Measurements from ENCODE around the gene GARIN5B.

The GARIN5B gene

DNA sequence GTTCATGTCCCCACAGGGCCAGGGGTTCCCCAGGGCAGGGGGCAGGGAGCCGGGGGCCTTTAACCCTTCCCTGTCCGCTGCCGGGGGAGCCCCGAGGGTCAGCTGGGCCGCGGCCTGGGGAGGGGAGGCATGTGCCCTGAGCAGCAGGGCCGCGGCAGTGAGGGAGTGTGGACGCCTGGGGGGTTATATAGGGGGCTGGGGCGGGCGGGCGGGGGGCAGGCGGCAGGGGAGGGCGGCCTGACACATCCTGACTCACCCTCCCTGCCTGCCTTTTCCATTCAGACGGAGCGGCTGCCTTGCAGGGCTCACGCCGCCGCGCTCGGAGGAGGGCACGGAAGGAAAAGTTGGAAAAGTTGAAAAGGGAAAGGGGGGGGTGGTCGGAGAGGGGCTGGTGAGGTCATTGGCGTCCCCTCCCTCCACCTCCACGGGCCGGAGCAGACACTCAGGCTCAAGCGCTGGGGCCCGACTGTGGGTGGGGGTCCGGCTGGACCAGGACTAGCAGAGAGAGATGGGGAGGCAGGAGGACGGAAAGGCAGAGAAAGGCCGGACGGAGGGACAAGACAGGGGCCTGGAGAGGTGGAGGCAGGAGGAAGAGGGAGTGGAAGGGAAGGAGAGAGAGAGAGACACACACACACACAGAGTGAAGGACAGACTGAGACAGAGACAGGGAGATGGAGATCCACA, 7.4 kb upstream of the GARIN5B start, which contains the start of gene IL11:
Gene IL11 (minus strand): TSS at position 159 of the 684 bp plus-strand sequence. CDS start 153 bp downstream, at position 6.
- peak in 1 of 2 experiments; percentile 14 for DNase-seq (ENCODE audit: low read depth in 2 of 2)

DNA sequence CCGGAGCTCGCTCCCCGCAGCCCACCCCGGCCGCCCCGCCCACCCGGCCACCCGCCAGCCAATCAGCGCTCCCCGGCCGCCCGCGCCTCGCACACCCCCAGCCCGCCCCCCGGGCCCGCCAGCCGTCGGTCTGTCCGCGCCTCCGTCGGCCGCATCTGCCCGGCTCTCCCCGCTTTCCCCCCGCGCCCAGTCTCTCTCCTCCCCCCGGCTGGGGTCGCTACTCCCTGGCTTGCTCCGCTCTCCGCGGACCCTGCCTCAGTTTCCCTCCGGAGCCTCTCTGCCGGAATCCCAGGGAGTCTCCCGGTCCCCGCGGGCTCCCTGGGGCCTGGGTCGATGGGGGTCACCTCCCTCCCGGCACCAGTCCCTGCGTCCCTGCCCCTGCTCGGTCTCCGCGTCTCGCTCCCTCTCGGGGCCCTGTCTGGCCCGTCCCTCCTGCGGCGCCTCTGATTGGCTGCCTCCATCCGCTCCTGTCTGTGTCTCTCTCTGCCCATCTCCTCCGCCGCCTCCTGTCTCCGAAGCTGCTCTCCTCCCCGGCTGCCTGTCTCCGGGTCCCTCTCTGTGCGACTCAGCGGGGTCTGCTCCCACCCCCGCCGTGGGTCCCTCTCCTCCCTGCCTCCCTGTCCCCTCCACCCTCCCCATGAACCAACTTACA, 6.7 kb upstream of the GARIN5B start:
- peak; percentile 31 to 42 for DNase-seq (ENCODE audit: low read depth in 2 of 2)

DNA sequence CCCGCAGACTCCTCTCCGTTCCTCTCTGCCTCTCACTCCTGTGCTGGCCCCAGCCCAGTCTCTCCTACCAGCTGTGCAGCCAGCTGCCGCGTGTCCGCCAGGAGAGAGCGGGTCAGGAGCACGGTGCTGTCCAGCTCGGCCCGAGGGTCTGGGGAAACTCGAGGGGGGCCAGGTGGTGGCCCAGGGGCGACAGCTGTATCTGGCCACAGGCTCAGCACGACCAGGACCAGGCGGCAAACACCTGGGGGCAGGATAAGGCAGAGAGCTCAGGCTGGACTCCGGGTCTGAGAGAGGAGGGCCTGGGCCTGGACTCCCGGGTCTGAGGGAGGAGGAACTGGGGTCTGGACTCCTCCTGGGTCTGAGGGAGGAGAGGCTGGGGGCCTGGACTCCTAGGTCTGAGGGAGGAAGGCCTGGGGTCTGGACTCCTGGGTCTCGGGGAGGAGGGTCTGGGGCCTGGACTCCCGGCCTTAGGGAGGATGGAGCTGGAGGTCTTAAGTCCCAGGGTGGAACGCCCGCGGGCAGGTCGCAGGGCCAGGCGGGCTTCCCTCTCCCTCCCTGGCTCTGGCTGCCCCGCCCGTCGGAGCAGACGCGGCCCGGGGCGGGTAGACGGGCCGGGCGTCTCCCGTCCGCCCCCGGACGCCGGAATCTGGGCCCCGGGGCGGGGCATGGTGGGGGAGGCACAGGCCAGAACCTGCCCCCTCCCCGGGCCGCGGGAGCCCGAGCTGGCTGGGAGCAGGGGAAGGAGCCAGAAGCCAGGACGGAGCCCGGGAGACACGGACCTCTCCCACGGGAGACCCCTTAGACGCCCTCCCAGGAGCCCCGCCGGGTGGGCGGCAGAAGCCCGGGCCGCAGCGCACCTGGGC, 5.9 kb upstream of the GARIN5B start:
- peak in 1 of 2 experiments; percentile 31 for DNase-seq (ENCODE audit: low read depth in 2 of 2)

DNA sequence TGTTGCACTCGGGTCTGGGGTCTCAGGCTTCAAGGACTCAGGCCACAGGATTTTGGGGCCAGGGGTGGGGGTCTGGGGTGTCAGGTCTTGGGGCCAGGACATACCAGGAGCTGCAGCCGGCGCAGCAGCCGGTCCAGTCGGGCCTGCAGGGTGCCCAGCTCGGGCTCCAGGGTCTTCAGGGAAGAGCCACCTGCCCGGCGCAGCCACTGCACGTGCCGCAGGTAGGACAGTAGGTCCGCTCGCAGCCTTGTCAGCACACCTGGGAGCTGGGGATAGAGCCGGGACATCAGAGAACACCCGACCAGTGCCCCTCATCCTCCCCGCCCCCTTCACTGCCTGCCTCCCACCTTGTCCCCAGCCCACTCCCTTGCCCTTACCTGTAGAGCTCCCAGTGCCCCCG, 5.0 kb upstream of the GARIN5B start:
- no peak for DNase-seq (ENCODE audit: low read depth in 2 of 2)

DNA sequence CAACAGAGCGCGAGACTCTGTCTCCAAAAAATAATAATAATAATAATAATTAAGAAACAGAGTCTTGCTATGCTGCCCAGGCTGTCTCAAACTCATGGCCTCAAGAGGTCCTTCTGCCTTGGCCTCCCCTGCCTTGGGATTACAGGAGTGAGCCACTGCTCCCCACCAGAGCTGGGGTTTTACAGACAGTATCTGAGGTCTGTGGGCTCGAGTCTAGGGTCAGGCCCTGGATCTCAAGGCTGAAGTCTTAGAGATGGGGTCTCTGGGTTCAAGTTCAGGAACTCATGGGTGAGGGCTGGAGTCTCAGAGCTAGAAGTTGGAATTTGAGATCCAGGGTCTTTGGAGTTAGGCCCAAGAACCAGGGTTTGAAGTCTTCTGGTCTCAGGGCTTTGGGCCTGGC, 3.7 kb upstream of the GARIN5B start:
- DNase-seq (ENCODE audit: low read depth in 2 of 2), result no peak

DNA sequence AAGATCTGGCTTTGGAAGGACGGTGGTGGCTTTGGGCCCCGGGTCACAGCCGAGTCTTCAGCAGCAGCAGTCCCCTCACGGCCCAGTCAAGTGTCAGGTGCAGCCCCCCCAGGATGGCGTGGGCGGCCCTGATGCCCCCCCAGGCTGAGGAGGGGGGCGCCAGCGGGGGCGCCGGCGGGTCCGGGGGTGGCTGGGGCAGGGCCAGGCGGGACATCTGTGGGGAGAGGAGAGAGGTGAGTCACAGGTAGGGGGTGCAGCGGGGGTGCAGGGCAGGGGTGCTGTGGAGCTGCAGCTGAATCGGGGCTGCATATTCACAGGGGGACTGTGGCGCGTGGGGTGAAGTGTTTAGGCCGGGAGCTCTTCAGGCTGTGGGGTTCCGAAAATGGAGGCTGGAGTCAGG, 2.9 kb upstream of the GARIN5B start:
- no peak for DNase-seq (ENCODE audit: low read depth in 2 of 2)

DNA sequence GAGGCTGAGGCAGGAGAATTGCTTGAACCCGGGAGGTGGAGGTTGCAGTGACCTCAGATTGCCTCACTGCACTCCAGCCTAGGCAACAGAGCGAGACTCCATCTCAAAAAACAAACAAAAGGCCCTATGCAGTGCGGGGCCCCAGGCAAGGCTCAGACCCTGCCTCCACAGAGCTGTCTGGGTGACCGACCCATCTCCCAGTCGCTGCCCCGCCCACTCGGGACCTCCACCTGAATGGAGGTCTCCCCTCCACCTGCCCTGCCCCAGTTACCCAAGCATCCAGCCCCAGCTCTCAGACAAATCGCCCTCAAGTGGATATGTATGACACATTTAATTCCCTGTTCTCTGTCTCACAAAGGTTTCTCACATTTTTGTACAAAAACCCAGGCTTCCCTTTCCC, 2.2 kb upstream of the GARIN5B start:
- no peak for DNase-seq (ENCODE audit: low read depth in 2 of 2)

DNA sequence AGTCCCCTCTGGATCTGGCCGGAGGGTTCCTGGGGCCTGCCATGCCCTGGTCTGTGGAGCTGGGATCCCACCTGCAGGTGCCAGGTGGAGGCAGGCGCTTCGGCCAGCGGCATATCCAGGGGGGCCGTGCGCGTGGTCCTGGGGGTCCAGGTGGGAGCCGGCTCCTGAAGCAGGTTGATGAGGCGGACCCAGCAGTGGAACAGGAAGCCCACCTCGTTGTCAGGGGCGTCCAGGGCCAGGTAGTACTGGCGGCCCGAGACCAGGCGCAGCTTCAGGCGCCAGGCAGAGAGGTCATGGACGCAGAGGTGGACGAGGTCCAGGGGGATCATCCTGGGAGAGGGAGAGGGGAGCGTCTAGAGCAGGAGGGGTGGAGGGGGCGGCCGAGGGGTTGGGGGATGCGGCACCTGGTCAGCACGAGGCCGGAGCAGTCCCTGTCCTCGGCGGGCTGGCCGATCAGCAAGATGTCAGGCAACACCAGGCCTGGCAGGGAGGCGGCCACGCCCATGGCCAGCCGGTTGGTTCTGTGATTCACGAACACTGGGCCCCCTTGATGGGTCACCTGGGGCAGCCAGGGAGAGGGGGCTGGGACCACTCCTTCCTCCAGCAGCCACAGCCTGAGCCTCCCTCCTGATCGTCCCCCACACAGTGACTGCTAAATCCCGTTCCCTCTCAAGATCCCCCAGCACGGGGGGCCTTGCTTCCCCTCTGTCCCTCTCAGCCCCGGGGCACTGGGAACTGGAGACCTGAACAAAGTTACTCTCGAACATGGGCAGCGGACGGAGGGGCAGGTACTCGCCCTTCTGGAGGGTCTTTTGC, 678 bp downstream of the GARIN5B start:
- DNase-seq (ENCODE audit: low read depth in 2 of 2), result no peak

DNA sequence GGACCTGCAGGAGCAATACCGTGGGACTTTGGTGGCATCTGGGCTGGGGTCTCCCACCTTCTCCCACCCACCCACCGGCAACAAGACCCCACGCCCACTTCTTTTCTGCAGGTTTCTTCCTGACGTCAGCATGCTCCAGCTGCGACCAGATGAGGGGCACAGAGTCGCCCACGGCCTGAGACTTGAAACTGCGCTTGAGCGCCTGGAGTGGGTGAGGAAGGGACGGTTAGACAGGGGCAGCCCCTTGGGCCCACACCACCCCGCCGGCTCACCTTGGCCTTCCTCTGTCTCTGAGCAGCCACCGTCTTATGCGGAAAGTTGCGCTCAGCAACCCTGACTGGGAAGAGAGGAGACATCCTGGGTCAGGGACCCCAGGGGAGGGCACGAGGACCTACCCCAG, 2.2 kb downstream of the GARIN5B start:
- no peak for DNase-seq (ENCODE audit: low read depth in 2 of 2)

DNA sequence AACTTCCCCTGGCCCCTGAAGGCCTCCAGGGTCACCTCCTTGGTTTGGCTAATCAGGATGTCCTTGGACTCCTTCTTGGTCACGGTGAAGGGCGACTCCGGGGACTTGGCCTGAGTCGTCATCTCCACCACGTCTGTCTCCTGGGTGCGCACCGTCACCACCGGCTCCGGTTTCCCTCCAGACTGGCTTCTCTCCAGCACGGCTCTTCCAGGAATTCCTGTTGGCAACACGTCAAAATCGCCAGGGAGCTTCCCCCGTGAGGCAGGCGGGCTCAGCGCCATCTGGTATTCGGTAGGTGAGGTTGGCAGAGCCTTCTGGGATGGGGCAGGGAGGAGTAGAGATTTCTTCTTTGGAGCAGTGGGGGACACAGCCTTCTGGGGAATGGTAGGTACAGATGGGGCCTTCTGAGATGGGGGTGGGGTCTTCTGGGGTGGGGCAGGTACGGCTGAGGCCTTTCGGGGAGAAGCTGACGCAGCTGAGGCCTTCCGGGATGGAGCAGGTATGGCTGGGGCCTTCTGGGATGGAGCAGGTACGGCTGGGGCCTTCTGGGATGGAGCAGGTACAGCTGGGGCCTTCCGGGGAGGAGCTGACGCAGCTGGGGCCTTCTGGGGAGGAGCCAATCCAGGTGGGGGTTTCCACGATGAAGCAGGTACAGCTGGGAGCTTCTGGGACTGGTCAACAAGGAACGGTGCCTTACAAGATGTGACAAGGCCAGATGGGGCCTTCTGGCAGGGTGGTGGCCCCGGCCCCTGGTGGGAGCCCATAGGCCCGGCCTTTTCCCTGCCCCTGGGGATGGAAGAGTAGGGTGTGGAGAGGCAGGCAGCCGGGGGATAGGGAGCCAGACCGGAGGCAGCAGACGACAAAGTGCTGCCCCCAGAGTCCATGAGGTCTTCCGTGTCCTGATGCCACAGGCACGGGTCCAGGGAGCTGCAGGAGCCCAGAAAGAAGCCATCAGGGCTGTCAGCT, 3.8 kb downstream of the GARIN5B start:
- no peak for DNase-seq (ENCODE audit: low read depth in 2 of 2)

DNA sequence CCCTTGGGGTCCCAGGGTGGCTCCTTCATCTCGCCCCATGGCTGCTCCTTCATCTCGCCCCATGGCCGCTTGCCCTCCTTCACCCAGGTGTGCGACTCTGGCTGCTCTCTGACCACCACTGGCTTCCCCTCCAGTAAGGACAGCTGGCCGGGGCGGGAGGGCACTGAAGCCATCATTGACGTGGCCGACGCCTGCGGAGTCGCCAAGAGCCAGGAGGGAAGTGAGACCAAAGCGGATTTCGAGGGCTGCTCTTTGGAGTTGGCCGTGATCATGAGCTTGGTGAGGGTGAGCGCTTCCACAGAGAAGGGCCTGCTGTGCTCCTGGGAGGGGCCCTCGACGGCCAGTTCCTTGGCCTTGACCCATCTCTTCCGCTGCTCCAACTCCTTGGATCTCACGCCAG, 4.6 kb downstream of the GARIN5B start:
- DNase-seq (ENCODE audit: low read depth in 2 of 2), result no peak

DNA sequence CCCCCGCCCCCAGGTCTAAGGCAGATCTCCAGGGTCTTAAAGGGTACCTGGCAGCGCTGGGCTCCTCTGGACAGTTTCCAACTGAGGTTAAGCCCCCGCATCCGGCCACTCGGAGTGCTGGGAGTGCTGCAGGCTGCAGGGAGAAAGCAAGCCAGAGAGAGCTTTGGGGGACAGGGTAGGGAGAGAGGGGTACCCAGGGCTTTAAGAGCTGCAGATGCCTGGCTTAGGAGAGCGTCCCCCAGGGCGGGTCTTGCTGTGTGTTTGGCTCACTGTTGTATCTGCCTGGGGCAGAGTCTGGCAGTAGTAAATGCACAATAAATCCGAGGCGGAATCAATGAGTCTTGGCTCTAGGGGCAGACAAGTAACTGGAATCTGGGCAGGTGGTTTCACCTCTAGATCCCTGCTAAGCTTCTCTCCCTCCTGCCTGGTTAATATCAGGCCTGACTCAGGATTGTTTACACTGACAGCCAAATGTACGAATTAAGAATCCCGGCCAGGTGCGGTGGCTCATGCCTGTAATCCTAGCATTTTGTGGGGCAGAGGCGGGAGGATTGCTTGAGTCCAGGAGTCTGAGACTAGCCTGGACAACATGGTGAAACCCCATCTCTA, 7.7 kb downstream of the GARIN5B start:
- no peak for DNase-seq (ENCODE audit: low read depth in 2 of 2)

DNA sequence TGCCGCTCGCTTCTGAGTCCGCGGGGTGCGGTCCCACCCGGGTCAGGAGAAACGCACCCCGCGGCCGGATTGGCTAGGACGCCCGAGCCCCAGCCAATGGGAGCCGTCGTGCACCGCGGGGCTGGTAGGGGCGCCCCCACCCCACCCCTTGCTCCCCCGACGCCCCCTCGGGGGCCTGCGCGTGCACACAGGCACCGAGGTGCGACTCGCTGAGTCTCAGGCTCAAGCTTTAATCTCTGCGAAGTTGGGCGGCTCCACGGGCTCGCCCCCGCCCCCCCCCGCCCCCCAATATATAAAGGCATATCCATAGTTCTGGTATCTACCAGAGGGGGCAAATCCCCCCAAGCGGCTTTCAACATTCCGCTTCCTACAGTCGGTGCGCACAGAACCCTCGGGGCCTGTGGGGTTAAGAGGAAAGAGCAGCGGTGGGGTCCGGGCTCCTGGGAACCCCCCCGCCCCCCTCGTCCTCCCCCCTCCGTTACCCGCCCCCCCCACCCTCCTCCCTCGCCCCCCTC, 8.3 kb downstream of the GARIN5B start, which contains the start of gene COX6B2:
Gene COX6B2 (minus strand): TSS at position 22 of the 515 bp plus-strand sequence. CDS start 198 bp downstream, outside the sequence.
- DNase-seq (ENCODE audit: low read depth in 2 of 2), result no peak

DNA sequence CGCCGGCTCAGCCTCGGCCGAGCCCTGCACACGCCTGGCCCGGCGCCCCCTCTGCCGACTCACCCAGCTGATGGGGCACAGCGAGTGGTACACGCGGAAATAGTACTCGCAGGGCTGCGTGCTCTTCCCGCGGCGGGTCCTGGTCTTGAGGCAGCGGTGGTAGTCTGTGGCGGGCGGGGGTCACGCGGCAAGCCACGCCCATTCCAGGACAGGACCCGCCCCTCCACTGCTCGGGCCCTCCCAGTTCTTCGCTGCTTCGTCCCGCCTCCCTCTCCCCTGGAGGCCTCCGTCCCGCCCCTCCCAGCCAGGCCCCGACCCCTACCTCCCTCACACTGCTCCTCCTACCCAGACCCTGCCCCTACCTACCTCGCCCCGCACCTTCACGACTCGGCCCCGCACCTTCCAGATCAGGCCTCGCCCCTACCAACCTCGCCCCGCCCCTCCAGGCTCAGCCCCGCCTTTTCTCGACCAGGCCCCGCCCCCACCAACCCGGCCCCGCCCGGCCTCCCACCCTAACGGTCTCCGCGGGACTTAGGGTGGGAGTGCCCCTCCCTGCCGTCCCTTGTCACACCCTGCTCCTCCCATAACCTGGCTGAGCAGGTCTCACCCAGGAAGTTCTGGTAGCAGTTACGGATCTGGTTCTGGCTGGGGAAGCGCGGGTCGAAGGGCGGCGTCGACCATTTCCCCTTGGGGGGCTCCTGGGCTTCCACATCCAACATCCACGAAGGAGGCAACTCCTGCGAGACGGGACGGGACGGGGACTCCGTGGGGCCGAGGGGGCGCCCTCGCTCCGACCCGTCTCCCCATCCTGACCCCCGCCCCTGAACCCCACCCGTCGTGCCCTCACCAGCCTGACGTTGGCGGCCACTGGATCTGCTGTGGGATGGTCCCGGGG, 9.0 kb downstream of the GARIN5B start:
- DNase-seq (ENCODE audit: low read depth in 2 of 2), result no peak

DNA sequence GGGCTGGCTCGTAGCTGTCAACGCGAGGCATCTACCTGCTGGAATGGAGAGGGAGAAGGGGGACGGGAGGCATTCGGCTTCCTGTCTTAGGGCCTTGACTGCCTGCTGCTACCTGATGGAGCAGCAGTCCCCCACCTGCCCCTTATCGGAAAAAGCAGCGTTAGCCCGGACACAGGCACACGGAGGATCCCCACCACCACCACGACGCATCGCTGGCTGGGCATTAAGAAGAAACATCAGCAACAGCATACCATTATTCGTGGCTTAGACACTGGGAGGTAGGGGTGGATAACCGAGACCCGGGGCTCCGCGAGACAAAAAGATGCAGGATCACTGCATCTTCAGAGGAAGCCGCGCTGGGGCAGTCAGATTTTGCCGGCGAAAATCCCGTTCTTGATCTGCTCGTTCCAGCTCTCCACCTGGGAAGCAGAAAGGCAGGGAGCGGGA, 9.7 kb downstream of the GARIN5B start:
- DNase-seq (ENCODE audit: low read depth in 2 of 2), result no peak

DNA sequence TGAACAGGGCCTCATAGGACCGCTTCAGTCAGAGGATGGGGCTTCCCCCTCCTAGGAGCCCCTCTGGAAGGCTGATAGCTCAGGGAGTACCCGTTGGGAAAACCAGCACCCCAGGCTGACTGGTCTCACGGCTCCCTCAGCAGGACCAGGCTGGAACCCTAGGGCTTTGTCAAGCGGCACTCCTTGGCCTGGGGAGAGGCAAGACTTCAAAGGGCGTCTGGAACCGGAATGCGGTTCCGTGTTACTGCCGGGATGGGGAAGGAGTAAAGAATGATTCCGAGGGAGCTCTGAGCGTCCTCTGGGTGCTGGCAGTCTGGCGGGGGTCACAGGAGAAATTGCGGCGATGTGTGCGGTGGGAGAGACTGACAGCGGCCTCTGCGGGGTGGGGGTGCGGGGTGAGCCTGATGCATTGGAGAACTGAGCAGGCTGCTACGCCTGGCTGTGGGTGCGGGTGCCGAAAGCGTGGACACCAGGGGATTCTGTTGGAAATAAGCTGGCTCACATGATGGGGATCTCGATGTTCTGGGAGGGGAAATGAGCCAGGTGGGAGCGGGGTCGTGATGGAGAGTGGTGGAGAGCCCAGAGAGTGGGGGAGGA, 10.4 kb downstream of the GARIN5B start:
- no peak for DNase-seq (ENCODE audit: low read depth in 2 of 2)

DNA sequence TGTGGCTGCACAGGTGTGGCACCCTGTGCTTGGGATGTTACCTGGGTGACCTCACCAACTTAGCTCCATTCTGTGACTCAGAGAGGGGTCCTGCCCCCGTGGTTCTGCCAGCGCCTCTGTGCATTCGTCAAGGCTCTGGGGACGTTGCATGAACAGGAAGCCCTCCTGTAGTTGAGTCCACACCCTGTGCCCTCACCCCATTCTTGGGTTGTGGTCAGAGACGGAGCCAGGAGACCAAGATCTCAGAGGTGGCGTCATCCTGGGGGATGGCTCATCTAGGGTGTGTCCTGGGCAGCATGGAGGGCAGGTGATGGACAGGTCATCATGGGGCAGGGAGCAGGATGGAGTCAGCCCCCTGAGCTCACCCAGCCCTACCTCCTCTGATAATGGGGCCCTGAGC, 11.0 kb downstream of the GARIN5B start:
- no peak for DNase-seq (ENCODE audit: low read depth in 2 of 2)

DNA sequence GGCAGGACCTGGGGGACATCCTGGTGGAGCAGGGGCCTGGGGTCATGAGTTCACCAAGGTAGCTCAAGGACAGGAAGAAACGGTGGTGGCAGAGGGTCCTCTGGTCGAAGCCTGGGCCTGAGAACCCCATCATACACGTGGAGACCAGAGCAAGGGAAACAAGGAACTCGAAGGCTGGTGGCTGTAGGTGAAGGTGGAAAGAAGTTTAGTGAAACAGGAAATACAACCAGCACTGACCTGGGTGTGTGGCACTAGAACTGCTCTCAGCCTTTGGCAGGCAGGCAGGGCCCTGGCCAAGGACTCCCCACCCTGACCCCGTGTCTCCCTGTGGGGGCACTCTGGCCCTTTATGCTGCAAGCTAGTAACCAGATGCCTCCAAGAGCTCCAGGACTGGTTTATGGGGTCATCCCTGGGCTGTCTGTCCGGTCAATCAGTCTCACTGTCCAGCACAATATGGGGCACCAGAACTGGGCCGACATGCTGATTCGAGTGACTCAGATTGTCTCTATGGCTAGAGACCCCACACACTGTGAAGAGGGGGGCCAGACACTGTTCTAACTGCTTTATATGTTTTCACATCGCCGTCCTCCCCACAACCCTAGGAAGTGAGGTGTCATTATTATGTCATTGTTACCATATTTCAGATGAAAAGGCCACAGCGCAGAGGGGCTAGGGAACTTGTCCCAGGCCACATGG, 12.3 kb downstream of the GARIN5B start:
- DNase-seq (ENCODE audit: low read depth in 2 of 2), result no peak
